Measurements from ENCODE around the gene RGS6.

RGS6 gene

GRCh38 chr14:72614365-72614764 is 682.1 kb downstream of the RGS6 start:
- no peak for DNase-seq

- DNase-seq, result no peak
These were observed 682.7 kb downstream of the RGS6 start for GRCh38 chr14:72614891-72615415.

- no peak for DNase-seq
These were observed 683.4 kb downstream of the RGS6 start for GRCh38 chr14:72615451-72616121.

Data from OCI-M1 (cell line).